HG02981 (cell line): ENCODE data around the gene RBMS3.
"Not testable (repeated sequence)": the region's sequence is repeated elsewhere in the genome, so short reads cannot be mapped to it uniquely, and the experiment has no call there.

ENCODE experiments used
- ATAC-seq: cut with Tn5 transposase; IDR thresholded peaks from one replicate; pipeline ENCODE4 v1.9.1; 2021; ENCODE audit warnings: mild to moderate bottlenecking, moderate library complexity; ENCODE audit not compliant: unreplicated experiment

Gene RBMS3

DNA sequence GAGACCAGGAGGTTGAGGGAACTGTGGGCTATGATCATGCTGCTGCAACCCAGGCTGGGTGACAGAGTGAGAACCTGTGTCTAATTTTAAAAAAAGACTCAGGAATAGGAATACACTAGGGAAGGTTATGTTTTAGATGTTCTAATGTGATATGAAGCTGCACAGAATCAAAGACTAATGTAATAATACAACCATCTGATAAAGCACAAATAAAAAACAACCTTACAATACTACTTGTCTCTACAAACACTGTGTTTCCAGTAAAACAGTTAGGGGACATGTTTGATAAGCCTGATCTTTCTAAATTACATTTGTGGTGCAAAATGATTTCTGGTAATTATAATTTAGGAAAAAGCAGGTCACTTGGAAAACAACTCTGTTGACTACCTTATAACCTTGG, 56.7 kb downstream of the RBMS3 start:
- no peak for ATAC-seq

GRCh38 chr3:29338377-29338776, 57.5 kb downstream of the RBMS3 start:
- no peak for ATAC-seq

DNA sequence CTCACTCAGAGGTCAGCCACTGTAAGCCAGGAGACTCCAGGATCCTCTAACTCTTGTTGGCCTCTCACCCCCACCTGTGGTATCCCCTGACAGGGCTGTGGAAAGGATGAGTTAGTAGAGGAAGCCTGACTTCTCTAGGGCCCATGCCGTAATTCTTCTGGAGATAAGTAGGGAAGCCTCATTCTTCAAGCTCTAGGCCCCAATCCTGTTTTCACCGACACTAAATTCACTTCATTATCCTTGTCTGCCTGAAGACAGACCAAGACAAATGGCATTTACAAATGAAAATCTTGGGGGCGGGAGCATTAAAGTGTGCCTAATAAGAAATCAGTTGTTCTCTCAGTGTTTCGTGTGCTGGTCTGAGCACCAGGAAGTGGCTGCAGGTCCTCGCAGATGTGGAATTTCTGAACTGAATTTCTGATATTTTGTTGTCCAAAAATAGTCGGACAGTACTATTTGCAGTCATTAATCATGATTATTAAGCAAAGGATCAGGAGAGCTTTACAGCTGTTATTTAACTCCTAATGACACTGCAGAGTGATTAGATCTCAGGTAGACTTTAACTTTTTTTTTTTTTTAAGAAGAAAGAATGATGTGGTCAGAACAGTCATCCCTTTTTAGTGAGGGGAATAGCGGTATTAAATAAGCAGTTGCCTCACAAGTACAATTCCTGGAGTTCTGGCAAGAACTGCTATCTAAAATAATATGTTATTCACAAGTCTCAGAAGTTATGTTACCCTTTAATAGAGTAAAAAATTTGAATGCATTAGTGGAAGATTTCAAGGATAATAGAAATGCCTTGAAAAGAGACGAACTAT, 58.4 kb downstream of the RBMS3 start:
- ATAC-seq = no peak

DNA sequence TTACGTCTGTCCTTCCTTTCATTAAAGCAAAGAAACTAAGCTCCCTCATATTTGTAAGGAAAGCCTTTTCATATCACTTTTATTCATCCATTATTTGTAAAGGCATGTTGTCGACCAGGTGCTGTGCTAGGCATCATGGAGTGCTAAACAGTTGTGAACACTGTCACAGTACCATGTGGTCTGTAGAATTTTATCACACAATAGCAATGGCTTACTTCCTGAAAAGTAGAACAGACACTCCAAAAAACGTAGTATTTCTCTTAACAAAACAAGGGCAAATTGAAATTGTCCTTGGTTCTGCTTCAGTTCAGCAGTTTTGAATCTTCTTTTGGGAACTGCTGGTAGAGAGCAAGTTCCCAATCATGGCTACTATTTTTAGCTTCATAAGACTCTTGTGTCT, 63.3 kb downstream of the RBMS3 start:
- ATAC-seq = no peak

GRCh38 chr3:29344935-29345334, 64.1 kb downstream of the RBMS3 start:
- no peak for ATAC-seq

- no peak for ATAC-seq
Measured at GRCh38 chr3:29345516-29346300, 64.8 kb downstream of the RBMS3 start.

- no peak for ATAC-seq
Measured at GRCh38 chr3:29346828-29347227, 66.0 kb downstream of the RBMS3 start.

DNA sequence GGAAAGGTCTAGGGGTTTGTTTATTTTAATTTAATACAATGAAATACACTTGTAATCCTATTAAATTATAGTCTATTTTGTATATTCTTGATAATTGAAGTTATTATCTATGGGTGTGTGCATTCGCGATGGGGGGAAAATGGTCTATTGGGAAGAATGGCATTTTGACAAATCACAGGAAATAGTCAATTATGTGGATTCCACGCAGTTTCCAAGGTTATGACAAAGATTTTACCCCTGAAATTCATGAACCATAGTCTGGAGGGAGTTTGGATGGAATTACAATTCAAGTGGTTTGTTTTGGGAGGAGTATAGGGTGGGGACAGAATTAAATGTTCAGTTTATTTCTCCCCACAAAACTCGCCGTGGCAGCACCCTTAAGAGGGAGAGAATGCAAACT, 66.5 kb downstream of the RBMS3 start:
- ATAC-seq = no peak

DNA sequence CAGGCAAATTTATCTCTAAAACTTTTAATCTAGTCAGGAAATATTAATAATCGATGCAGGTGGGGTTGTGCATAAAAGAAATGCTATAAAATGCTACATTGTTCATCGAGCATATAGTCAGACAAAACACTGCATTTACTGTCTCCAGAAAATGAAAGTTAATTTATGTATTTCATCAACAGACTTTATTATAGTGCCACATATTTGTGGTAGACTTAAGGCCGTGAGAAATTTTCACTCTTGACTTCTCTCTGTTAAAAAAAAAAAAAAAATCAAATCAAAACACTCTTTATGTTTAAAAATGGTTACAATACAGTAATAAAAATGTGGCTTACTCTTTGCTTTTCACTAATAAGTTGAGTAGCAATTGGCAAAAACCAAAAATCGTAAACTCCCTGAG, 67.4 kb downstream of the RBMS3 start:
- no peak for ATAC-seq

DNA sequence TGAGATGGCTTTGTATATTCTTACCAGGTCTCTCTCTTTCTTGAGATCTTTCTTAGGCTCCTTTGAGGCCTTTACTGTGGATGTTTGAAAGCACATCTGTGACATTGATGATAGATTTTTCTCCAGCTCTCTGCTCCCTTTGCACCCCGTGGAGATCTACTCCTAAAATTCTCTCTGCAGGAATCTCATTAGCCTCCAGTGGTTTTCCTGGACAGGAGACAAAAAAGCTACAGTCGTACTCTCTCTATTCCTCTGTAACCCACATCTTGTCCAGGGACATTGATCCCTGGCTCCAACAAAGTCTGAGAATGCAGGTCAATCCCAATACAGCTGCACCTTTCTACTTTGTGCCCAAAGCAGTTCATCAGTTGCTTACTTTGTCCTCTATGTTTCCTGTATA, 68.2 kb downstream of the RBMS3 start:
- ATAC-seq = no peak

DNA sequence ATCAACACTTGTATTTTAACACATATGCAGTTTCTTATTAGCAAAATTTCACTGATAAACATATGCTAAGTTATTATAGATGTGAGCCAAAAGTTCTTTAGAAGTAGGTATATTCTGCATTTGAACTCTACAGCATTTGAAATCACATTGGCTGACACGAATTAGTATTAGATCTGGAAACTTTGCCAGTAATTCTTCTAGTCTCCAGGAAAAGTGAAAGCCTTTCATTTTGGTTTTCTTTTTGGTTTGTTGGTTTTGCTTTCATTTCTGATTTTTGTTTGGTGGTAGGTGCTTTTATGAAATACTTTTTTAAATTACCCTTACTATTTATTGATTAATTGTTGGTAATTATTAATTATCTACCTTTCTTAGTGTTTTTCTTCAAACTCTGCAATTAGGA, 72.9 kb downstream of the RBMS3 start:
- ATAC-seq = no peak

- no peak for ATAC-seq
Measured at GRCh38 chr3:29354894-29355293, 74.0 kb downstream of the RBMS3 start.

DNA sequence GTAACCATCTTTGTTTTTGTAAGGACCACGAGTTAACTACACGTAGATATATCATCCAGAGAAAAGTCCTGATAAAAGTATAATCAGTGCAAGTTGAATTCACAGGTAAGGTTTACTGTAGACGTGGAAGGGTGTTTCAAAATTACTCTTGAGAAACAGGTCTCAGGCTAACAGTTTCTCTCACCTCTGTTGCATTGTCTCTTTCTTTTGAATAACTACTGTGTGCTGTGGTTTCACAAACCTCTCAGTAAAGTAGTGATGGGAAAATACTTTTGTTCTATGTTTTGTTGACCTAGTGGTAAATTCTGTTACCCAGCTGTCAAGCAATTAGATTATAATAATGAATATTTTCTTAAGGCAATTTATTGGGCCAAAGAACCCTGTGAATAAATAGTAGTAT, 75.2 kb downstream of the RBMS3 start:
- ATAC-seq = no peak

DNA sequence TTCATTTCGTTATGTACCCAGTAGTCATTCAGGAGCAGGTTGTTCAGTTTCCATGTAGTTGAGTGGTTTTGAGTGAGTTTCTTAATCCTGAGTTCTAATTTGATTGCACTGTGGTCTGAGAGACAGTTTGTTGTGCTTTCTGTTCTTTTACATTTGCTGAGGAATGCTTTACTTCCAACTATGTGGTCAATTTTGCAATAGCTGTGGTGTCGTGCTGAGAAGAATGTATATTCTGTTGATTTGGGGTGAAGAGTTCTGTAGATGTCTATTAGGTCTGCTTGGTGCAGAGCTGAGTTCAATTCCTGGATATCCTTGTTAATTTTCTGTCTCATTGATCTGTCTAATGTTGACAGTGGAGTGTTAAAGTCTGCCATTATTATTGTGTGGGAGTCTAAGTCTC, 79.4 kb downstream of the RBMS3 start:
- not testable (repeated sequence) for ATAC-seq

GRCh38 chr3:29363110-29363509, 82.2 kb downstream of the RBMS3 start:
- no peak for ATAC-seq

GRCh38 chr3:29370021-29370420, 89.2 kb downstream of the RBMS3 start:
- ATAC-seq = no peak

DNA sequence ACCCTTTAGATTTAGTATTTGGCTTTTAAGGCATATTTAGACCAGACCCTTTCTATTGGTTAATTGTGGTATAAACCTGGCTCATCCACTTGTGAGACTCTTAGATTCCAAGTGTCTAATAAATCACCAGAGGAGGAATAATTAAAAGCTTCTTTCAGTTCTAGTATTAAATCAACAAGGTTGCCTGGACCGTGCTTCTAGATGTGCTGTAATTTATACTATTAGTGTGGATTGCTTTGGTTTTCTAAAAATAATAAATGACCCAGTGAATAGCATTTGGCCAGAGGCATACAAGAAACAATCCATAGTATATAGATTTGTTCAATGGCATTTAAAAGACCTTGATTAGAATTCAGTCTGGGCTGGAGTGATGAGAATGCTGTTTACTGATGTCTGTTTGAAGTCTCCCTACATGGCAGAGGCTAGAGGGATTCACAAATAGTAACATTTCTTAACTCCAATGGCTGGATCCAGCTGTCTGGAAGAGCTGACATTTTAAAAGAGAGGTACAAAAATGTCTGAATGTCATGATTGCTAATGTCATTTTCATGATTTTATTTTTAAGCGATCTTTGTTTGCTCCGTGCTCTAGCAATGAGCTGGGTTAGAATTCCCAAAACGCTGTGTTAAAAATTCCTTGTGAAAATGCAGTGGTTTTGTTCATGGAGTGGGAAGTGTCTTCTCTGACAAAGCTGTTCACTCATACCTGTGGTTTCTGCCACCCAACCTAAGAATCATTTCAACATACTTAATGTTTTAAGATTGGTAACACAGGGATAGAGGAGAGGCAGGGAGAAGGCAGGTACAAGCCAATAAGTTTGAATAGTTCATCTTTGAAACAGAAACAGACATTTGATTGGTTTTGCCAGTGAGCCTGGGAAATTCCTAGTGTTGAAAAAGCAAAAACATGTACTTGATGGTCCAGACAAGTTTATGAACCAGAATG, 89.9 kb downstream of the RBMS3 start:
- no peak for ATAC-seq

DNA sequence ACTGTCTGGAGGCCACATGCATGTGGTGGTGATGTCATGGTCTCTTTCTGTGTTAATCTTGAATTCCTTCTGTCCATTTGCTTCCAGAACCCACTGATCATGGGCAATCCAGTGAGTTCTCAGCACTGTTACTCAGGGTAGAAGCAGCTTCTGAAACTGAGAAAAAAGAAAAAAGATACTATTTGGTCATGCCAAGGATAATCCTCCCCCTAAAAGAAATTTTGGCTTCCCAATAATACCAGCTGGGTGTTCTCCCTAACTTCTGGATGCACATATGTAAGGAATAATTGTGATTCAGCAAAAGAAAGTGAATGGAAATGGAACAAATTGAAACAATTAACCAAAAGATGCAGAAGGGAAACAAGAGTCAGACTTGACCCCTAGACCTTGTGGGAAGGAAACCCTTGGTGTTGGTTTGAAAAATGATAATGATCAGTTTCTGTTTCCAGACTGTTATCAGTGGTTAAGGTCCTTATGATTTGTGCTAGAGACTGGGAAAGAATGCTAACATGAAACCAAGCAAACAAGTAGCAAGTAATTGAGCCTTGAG, 92.3 kb downstream of the RBMS3 start:
- no peak for ATAC-seq

DNA sequence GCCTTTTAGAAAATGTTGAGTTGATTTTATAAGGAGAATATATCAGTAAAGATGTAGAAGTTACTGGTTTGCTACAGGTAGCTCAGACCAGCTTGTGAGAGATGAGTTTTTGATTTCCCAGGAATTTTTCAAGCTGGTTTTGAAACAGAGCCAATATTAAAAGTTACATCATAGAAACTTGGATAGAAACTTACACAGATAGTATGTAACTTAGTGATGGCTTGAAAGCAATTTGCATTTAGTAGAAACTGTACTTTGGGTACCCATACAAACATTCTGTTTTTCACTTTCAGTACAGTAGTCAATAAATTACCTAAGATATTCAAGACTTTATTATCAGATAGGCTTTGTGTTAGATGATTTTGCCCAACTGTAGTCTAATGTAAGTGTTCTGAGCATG, 93.4 kb downstream of the RBMS3 start:
- no peak for ATAC-seq

DNA sequence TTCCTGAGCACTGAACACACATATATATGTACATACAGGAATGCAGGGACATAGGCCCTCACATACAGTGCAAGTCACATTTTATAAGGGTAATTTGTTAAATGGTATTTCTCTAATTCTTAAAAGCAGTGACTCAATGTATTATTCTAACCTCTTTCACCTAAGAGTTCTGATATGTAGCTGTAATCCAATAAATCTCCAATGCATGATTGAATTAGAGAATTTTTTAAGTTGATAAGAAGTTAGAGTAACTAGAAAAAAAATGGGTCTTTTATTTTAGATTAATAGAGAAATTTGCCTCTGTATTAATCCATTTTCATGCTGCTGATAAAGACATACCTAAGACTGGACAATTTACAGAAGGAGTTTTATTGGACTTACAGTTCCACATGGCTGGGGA, 98.2 kb downstream of the RBMS3 start:
- ATAC-seq = no peak

- ATAC-seq = no peak
Measured at GRCh38 chr3:29381595-29381994, 100.7 kb downstream of the RBMS3 start.
